ENCODE measurements around the gene KREMEN1. TPM values are rescaled to one million over a fixed set of nuclear protein-coding genes. Genes with fewer than 3 reads are reported as not detected.
A peak's percentile ranks its signal among the peaks of the same experiment; 100 is the strongest.

The KREMEN1 gene
- total RNA-seq, 1 experiment from 2014 or later, result 31.9 TPM

GRCh38 chr22:29070490-29070889, 2.3 kb upstream of the KREMEN1 start:
- DNase-seq (ENCODE audit: low read depth, low spot score) (no peak), ATAC-seq (no peak)
- Histone ChIP-seq H3K4me1 (ENCODE audit: control insufficient read depth in 1 of 2, insufficient read depth in 2 of 2, low read length in 2 of 2) (peaks cover 13 to 33% of the 10 kb centered on the region in 2 experiments), H3K4me2 (ENCODE audit: low read length) (peak overlapping the region; percentile 50), H3K27ac (ENCODE audit: low read depth, low read length) (no peak overlapping the region), H3K27me3 (ENCODE audit: insufficient read depth, low read length) (no peaks in the 10 kb centered on the region), H3K9ac (ENCODE audit: low read length) (no peak overlapping the region), H3K4me3 (replicated peaks in 1 of 2; ENCODE audit: low read depth in 1 of 2, low read length in 2 of 2) (no peak overlapping the region), H2AFZ (ENCODE audit: low read depth, low read length, poor library complexity, severe bottlenecking) (peak overlapping the region; percentile 19), H3K9me2 (ENCODE audit: insufficient read depth) (no peaks in the 10 kb centered on the region), H4K20me1 (ENCODE audit: insufficient read depth) (no peaks in the 10 kb centered on the region), H3K79me2 (ENCODE audit: insufficient read depth, low read length) (no peaks in the 10 kb centered on the region), H3K36me3 (ENCODE audit: control insufficient read depth in 1 of 2, insufficient read depth in 2 of 2, low read length in 2 of 2) (no peaks in the 10 kb centered on the region), H3K9me3 (ENCODE audit: control insufficient read depth in 1 of 2, insufficient read depth in 1 of 2, low read depth in 1 of 2, low read length in 2 of 2) (no peaks in the 10 kb centered on the region)
- no TSS peak for BruUV-seq (replicated peaks)
- POLR2A ChIA-PET, result no interaction called here
- RAD21 ChIA-PET (ENCODE audit: low non-redundant PET in 1 of 2, low total read pairs in 2 of 2, uncharacterized antibody in 2 of 2, unreplicated experiment in 2 of 2), result no interaction called here
- no peak for TF ChIP-seq EZH2phosphoT487 (IDR thresholded peaks at IDR 0.05; ENCODE audit: borderline replicate concordance)
- no peak for TF ChIP-seq ATF3 (IDR thresholded peaks at IDR 0.05)
- TF ChIP-seq SIN3A (IDR thresholded peaks at IDR 0.05; ENCODE audit: low read depth), result no peak
- TF ChIP-seq ZFX (IDR thresholded peaks at IDR 0.05), result no peak
- no peak for TF ChIP-seq ZBTB33 (IDR thresholded peaks at IDR 0.05; ENCODE audit: extremely low read depth, insufficient replicate concordance, low read length)
- no peak for TF ChIP-seq RAD21 (IDR thresholded peaks at IDR 0.05; ENCODE audit: low read depth)
- TF ChIP-seq EGR1 (IDR thresholded peaks at IDR 0.05; ENCODE audit: low read depth), result no peak
- TF ChIP-seq SP1 (IDR thresholded peaks at IDR 0.05; ENCODE audit: low read depth), result no peak
- no peak for TF ChIP-seq YY1 (IDR thresholded peaks at IDR 0.05; ENCODE audit: extremely low read depth, insufficient replicate concordance, low read depth, low read length)
- no peak for TF ChIP-seq CBX3 (IDR thresholded peaks at IDR 0.05; ENCODE audit: low read depth)
- TF ChIP-seq POLR2AphosphoS5 (IDR thresholded peaks at IDR 0.05; ENCODE audit: low read depth, low read length), result no peak
- no peak for TF ChIP-seq CTCF (IDR thresholded peaks at IDR 0.05 in 2 of 3, conservative IDR thresholded peaks at IDR 0.05 in 1 of 3; ENCODE audit: borderline replicate concordance in 1 of 3, insufficient read depth in 1 of 3, low read depth in 2 of 3, low read length in 2 of 3)
- TF ChIP-seq ELF1 (IDR thresholded peaks at IDR 0.05; ENCODE audit: borderline replicate concordance, low read depth), result no peak
- no peak for TF ChIP-seq TCF7L2 (IDR thresholded peaks at IDR 0.05; ENCODE audit: borderline replicate concordance, extremely low read depth, insufficient read depth, insufficient read length)
- CTCF ChIA-PET, result interaction anchor here (1.0 kb wide), 1 partner anchor 84 kb away, joined by 3 read pairs; no protein-coding TSS in a partner anchor
- intact Hi-C loops (cut with micrococcal nuclease), result loop anchor here (10.0 kb wide), 1 partner anchor 1376 kb away; no protein-coding TSS in a partner anchor
